ENCODE results near the gene PADI3.

The PADI3 gene

DNA sequence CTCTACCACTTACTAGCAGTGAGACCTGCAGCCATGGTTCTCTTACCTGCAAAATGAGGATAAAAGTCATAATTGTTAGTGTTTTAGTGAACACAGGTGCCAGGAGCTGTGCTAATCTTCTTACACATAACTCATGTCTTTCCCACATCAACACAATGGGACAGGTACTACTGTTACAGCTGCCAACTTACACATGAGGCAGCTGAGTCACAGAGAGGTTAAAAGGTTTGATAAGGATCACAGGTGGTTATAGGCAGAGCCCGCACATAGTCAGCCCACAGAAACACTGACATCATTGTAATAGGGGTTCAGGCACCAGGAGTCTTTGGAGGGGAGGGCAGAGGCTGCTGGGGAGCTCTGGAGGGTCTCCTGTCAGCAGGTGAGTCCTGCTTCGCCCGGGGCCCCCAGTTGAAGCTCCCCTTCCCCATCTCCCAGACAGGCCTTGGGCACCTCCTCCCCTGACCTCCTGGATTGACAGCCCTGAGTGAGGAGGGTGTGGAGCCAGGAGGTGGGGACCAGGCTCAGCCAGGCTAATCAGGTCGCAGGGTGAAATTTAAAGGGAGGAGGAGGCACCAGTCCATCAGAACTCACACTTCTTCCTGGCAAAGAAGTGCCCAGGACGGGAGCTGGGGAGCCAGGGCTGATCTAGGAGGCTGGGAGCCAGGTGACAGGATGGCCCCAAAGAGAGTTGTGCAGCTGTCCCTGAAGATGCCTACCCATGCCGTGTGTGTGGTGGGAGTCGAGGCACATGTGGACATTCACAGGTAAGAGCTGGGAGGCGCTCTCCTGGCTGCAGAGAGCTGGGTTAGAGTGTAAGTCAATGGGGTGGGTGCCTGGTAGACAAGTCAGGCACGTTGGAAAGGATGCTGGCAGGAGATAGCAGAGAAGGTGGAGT, 44.1 kb upstream of the PADI3 start, which contains the start of gene PADI1:
Gene PADI1, plus strand, starts transcription at position 583 of the 895 bp plus-strand sequence. Its CDS starts 90 bp downstream, at position 673.
- TF ChIP-seq, protein P1, sequence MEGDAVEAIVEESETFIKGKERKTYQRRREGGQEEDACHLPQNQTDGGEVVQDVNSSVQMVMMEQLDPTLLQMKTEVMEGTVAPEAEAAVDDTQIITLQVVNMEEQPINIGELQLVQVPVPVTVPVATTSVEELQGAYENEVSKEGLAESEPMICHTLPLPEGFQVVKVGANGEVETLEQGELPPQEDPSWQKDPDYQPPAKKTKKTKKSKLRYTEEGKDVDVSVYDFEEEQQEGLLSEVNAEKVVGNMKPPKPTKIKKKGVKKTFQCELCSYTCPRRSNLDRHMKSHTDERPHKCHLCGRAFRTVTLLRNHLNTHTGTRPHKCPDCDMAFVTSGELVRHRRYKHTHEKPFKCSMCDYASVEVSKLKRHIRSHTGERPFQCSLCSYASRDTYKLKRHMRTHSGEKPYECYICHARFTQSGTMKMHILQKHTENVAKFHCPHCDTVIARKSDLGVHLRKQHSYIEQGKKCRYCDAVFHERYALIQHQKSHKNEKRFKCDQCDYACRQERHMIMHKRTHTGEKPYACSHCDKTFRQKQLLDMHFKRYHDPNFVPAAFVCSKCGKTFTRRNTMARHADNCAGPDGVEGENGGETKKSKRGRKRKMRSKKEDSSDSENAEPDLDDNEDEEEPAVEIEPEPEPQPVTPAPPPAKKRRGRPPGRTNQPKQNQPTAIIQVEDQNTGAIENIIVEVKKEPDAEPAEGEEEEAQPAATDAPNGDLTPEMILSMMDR (IDR thresholded peaks at IDR 0.05; ENCODE audit: low read length): no peak
- no peak for TF ChIP-seq EZH2 (IDR thresholded peaks at IDR 0.05; ENCODE audit: borderline replicate concordance, low read length)
- no peaks in the 10 kb centered on the region for H3K36me3 ChIP-seq (ENCODE audit: insufficient read depth, low read length)
- no peak within 1 kb of the TSS for H2AFZ ChIP-seq (ENCODE audit: low read length)
- H3K27me3 ChIP-seq (ENCODE audit: insufficient read depth, low read length): 0 out of 2 replicates have a peak, but pooled peaks cover 5% of the 10 kb centered on the region
- no peak within 1 kb of the TSS for H3K4me3 ChIP-seq (ENCODE audit: low read depth, low read length, poor library complexity, severe bottlenecking)
- no peaks in the 10 kb centered on the region for H3K9me3 ChIP-seq (ENCODE audit: low read length)
- no peaks in the 10 kb centered on the region for H4K20me1 ChIP-seq (ENCODE audit: insufficient read depth, low read length)
- no peaks in the 10 kb centered on the region for H3K79me2 ChIP-seq (ENCODE audit: insufficient read depth, low read length)
- no peaks in the 10 kb centered on the region for H3K9me2 ChIP-seq (ENCODE audit: low read depth, low read length)
- H3K27ac ChIP-seq (ENCODE audit: low read depth, low read length, poor library complexity, severe bottlenecking): no peak within 1 kb of the TSS
- no peak within 1 kb of the TSS for H3K4me2 ChIP-seq (ENCODE audit: low read length)
- H3K9ac ChIP-seq (ENCODE audit: low read length): no peak within 1 kb of the TSS
- no peaks in the 10 kb centered on the region for H3K4me1 ChIP-seq (ENCODE audit: insufficient read depth, low read length, severe bottlenecking)
- no peaks in the 10 kb centered on the region for H3F3A ChIP-seq (ENCODE audit: insufficient read depth, low read length)

GRCh38 chr1:17205652-17206051, 43.2 kb upstream of the PADI3 start:
- Histone ChIP-seq H3K4me2 (ENCODE audit: low read length) (no peak overlapping the region), H3K9me3 (ENCODE audit: low read length) (no peaks in the 10 kb centered on the region), H3K27me3 (ENCODE audit: insufficient read depth, low read length) (0 out of 2 replicates have a peak, but pooled peaks cover 5% of the 10 kb centered on the region), H3K27ac (ENCODE audit: low read depth, low read length, poor library complexity, severe bottlenecking) (no peak overlapping the region), H3F3A (ENCODE audit: insufficient read depth, low read length) (no peaks in the 10 kb centered on the region), H2AFZ (ENCODE audit: low read length) (no peak overlapping the region), H3K4me3 (ENCODE audit: low read depth, low read length, poor library complexity, severe bottlenecking) (no peak overlapping the region), H3K9ac (ENCODE audit: low read length) (no peak overlapping the region), H3K79me2 (ENCODE audit: insufficient read depth, low read length) (no peaks in the 10 kb centered on the region), H3K4me1 (ENCODE audit: insufficient read depth, low read length, severe bottlenecking) (no peaks in the 10 kb centered on the region), H3K9me2 (ENCODE audit: low read depth, low read length) (no peaks in the 10 kb centered on the region), H4K20me1 (ENCODE audit: insufficient read depth, low read length) (no peaks in the 10 kb centered on the region), H3K36me3 (ENCODE audit: insufficient read depth, low read length) (no peaks in the 10 kb centered on the region)
- no peak for TF ChIP-seq EZH2 (IDR thresholded peaks at IDR 0.05; ENCODE audit: borderline replicate concordance, low read length)

DNA sequence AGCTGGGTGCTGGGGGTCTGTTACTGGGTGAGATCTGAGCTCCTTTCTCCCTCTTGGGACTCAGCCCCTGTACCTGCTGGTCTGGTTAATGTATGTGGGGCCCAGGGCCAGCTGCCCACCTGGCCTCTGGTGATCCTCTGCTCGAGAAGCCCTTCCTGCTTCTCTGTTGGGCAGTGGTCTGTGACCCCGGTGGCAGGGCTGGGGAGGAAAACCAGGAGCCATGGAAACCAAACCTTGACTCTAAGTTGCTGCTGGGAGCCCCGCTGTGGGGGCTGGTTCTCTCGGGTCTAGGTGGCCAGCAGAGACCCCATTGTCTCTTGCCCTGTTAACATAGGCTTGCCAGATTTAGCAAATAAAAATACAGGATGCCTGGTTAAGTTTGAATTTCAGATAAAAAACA, 42.7 kb upstream of the PADI3 start:
- no peak overlapping the region for H3K4me3 ChIP-seq (ENCODE audit: low read depth, low read length, poor library complexity, severe bottlenecking)
- TF ChIP-seq EZH2 (IDR thresholded peaks at IDR 0.05; ENCODE audit: borderline replicate concordance, low read length): no peak
- TF ChIP-seq, protein P1 (IDR thresholded peaks at IDR 0.05; ENCODE audit: low read length): no peak
- no peaks in the 10 kb centered on the region for H3K79me2 ChIP-seq (ENCODE audit: insufficient read depth, low read length)
- H3F3A ChIP-seq (ENCODE audit: insufficient read depth, low read length): no peaks in the 10 kb centered on the region
- no peak overlapping the region for H3K27ac ChIP-seq (ENCODE audit: low read depth, low read length, poor library complexity, severe bottlenecking)
- no peaks in the 10 kb centered on the region for H3K36me3 ChIP-seq (ENCODE audit: insufficient read depth, low read length)
- H3K9me3 ChIP-seq (ENCODE audit: low read length): no peaks in the 10 kb centered on the region
- no peaks in the 10 kb centered on the region for H3K4me1 ChIP-seq (ENCODE audit: insufficient read depth, low read length, severe bottlenecking)
- no peaks in the 10 kb centered on the region for H3K9me2 ChIP-seq (ENCODE audit: low read depth, low read length)
- H3K27me3 ChIP-seq (ENCODE audit: insufficient read depth, low read length): no peaks in the 10 kb centered on the region
- no peaks in the 10 kb centered on the region for H4K20me1 ChIP-seq (ENCODE audit: insufficient read depth, low read length)
- H3K9ac ChIP-seq (ENCODE audit: low read length): no peak overlapping the region
- H2AFZ ChIP-seq (ENCODE audit: low read length): no peak overlapping the region
- no peak overlapping the region for H3K4me2 ChIP-seq (ENCODE audit: low read length)

Measured in OCI-LY1 (cell line).